Thoracic aorta (tissue), 2 donors: Measurements from ENCODE around the gene NUTF2. TPM values are rescaled to one million over a fixed set of nuclear protein-coding genes. Genes with fewer than 3 reads are reported as not detected.
A peak's percentile ranks its signal among the peaks of the same experiment; 100 is the strongest.

Experiments
- ATAC-seq: fragments of 150-250 bp; one replicate; pipeline ENCODE4 v1.8.0; 2017; ENCODE audit warnings: low read depth; ENCODE audit not compliant: insufficient number of reproducible peaks, low FRiP score
- DNase-seq: peaks from one replicate; pipeline ENCODE4 v3.0.0-alpha.2; 2020; ENCODE audit warnings: low spot score
- H3K27ac ChIP-seq, 2 donors: fragments of 200-600 bp; sonication (generic); 1 replicate in 1 of 2; 2 replicates in 1 of 2; pipeline ENCODE4 v1.5.1; 2016; ENCODE audit warnings: mild to moderate bottlenecking in 2 of 2, moderate library complexity in 2 of 2
- H3K27me3 ChIP-seq: fragments of 200-600 bp; sonication (generic); replicated peaks from 2 replicates; pipeline ENCODE4 v1.6.0; 2016; ENCODE audit warnings: mild to moderate bottlenecking; ENCODE audit not compliant: insufficient read depth
- H3K36me3 ChIP-seq: fragments of 200-600 bp; sonication (generic); one replicate; pipeline ENCODE4 v1.5.1; 2016
- H3K4me1 ChIP-seq, 2 donors: fragments of 200-600 bp; sonication (generic); 1 replicate in 1 of 2; 2 replicates in 1 of 2; pipeline versions ENCODE4 v1.5.1 to v1.6.0; 2016; ENCODE audit warnings: low read depth in 2 of 2, mild to moderate bottlenecking in 1 of 2; ENCODE audit not compliant: control insufficient read depth in 1 of 2
- H3K4me3 ChIP-seq: fragments of 200-600 bp; sonication (generic); 2 replicates; pipeline ENCODE4 v1.5.1; 2016; ENCODE audit warnings: mild to moderate bottlenecking
- H3K9me3 ChIP-seq: fragments of 200-600 bp; sonication (generic); 2 replicates; pipeline ENCODE4 v1.5.1; 2016
- CTCF ChIP-seq: fragments of 200-600 bp; sonication (generic); IDR thresholded peaks from one replicate; pipeline ENCODE4 v1.5.1; 2019; ENCODE audit warnings: antibody characterized with exemption
- total RNA-seq, 2 donors: library from RNA; depleted of rRNA; stranded (reverse); fragments of >200 nt; gene quantifications; one replicate each; pipeline versions ENCODE4 v1.1.0 to v1.2.3, GENCODE V29; 2016

Gene NUTF2
- total RNA-seq, 2 donors from 2014 or later: 79.0 to 172 TPM

DNA sequence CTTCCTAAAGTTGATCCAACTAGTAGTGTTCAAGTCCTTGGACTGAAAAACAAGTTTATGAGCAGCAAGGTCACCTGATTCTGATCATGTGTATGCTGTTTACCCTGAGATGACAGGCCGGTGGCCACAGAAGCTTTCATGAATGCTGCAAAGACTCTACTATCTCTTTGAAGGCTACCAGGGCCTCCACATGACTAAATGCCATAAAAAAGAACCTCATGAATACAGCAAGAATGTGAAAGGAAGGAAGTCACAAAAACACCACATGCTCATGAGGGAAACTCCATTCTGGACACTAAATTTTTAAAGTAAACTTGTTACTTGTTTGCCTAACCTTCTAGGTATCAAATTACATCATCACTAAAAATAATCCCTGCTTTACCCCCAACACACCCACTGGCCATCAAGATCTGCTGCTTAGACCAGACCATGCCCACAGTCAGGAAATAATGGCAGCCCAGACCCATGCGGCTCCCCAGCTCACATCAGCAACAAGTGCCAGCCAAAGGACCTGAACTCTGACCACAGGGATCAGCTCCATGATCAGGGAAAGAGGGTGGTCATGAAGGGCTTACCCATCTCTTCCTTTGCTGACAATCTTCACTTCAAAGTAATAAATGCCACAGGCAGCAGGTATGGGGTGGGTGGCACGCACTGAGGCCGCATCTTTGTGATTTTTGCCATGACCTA, 41.7 kb upstream of the NUTF2 start:
- H3K27ac ChIP-seq: no peak overlapping the region

GRCh38 chr16:67805718-67806427, 40.9 kb upstream of the NUTF2 start:
- Histone ChIP-seq H3K9me3 (no peaks in the 10 kb centered on the region), H3K27me3 (no peaks in the 10 kb centered on the region), H3K27ac (peak overlapping the region; percentile 71 to 74), H3K4me1 (peaks cover 12 to 19% of the 10 kb centered on the region in 2 donors), H3K4me3 (peak overlapping the region; percentile 95), H3K36me3 (peaks cover 2% of the 10 kb centered on the region)
- no peak for DNase-seq
- TF ChIP-seq CTCF: no peak
- no peak for ATAC-seq

More for the DNA sequence above, 41.7 kb upstream of the NUTF2 start:
- Histone ChIP-seq H3K4me3 (peak overlapping the region; percentile 95), H3K36me3 (peaks cover 2% of the 10 kb centered on the region), H3K9me3 (no peaks in the 10 kb centered on the region), H3K27me3 (no peaks in the 10 kb centered on the region), H3K4me1 (peaks cover 12 to 19% of the 10 kb centered on the region in 2 donors)
- ATAC-seq (no peak), DNase-seq (no peak)
- TF ChIP-seq CTCF: no peak

DNA sequence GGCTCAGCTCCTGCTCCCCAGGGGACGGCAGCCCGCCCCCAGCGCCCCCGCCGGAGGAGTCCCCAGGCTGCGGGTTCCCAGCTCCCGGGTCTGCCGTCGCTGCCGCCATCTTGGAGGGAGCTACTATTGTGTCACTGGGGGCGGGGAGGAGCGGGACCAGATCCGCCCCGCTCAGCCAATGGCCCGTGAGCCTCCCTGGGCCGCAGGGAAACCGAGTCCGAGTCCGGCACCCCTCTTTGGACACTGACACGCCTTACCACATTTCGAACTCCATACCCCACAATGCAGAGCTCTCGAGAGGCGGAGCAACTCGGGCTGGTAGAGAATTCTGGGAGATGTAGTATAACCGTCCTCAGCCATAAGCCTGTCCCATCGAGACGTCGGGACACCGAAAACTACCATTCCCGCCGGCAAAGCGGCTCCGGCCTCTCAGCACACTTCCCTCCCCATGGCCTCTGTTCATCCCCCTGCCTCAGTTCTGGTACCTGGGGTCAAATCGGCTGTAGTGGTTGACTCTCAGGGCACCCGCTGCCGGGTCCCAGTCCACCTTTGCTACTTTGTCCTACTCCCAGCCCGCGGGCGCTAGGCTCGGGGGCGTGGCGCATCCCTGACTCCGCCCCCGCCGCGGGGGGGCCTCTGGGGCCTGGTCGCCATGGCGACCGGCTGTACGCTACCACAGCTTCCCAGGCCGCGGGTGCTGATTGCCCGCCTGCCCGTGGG, 40.1 kb upstream of the NUTF2 start, which contains the start of the genes RANBP10 and TSNAXIP1:
TSS of gene RANBP10 (minus strand) at position 133 of the 720 bp plus-strand sequence. CDS start at position 109, 24 bp downstream.
TSS of gene TSNAXIP1 (plus strand) at position 462 of the 720 bp plus-strand sequence. CDS start 261 bp downstream, outside the sequence.
- TF ChIP-seq CTCF: no peak
- Histone ChIP-seq H3K4me1 (peaks cover 12 to 19% of the 10 kb centered on the region in 2 donors), H3K27ac (peak within 1 kb of the TSS; percentile 71 to 74), H3K9me3 (no peaks in the 10 kb centered on the region), H3K27me3 (no peaks in the 10 kb centered on the region), H3K36me3 (peaks cover under 1% of the 10 kb centered on the region), H3K4me3 (peak within 1 kb of the TSS; percentile 95)
- ATAC-seq (peak; percentile 100), DNase-seq (peak; percentile 96)

DNA sequence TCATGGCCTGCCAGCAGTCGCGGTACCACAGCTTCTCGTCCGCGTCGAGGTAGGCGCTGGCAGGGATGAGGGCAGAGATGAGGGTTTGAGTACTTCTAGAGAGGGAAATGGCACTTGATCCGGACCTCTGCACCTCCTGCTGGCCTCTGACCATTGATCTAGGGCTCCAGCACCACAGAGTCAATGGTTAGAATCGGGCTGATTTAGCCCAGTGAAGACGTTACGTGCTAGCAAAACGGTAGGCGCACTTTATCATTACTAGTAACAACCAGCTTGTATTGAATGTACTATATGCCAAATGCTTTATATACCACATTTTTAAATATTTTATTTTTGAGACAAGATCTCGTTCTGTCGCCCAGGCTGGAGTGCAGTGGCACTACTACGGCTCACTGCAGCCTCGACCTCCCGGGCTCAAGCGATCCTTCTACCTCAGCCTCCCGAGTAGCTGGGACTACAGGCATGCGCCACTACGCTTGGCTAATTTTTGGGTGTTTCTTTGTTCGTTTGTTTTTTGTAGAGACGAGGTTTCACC, 39.5 kb upstream of the NUTF2 start:
- TF ChIP-seq CTCF: no peak
- H3K36me3 ChIP-seq: no peaks in the 10 kb centered on the region
- peaks cover 12 to 19% of the 10 kb centered on the region in 2 donors for H3K4me1 ChIP-seq
- no peaks in the 10 kb centered on the region for H3K9me3 ChIP-seq
- no peak for ATAC-seq
- DNase-seq: no peak
- no peaks in the 10 kb centered on the region for H3K27me3 ChIP-seq
- peak overlapping the region; percentile 57 to 66 for H3K27ac ChIP-seq
- H3K4me3 ChIP-seq: peak overlapping the region; percentile 95
